Measurements from ENCODE around the gene STXBP4.

GRCh38 chr17:55040611-55041010 is 72.0 kb downstream of the STXBP4 start:
- TF ChIP-seq, protein P1, sequence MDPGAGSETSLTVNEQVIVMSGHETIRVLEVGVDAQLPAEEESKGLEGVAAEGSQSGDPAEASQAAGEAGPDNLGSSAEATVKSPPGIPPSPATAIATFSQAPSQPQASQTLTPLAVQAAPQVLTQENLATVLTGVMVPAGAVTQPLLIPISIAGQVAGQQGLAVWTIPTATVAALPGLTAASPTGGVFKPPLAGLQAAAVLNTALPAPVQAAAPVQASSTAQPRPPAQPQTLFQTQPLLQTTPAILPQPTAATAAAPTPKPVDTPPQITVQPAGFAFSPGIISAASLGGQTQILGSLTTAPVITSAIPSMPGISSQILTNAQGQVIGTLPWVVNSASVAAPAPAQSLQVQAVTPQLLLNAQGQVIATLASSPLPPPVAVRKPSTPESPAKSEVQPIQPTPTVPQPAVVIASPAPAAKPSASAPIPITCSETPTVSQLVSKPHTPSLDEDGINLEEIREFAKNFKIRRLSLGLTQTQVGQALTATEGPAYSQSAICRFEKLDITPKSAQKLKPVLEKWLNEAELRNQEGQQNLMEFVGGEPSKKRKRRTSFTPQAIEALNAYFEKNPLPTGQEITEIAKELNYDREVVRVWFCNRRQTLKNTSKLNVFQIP (CRISPR knock-in tag; IDR thresholded peaks at IDR 0.05; ENCODE audit: borderline replicate concordance, low read depth) = no peak
- TF ChIP-seq SNAI2 (CRISPR knock-in tag; IDR thresholded peaks at IDR 0.05) (no peak), ZFP3 (CRISPR knock-in tag; IDR thresholded peaks at IDR 0.05) (no peak), TOX (CRISPR knock-in tag; IDR thresholded peaks at IDR 0.05; ENCODE audit: borderline replicate concordance) (no peak)
- TF ChIP-seq, protein P2, sequence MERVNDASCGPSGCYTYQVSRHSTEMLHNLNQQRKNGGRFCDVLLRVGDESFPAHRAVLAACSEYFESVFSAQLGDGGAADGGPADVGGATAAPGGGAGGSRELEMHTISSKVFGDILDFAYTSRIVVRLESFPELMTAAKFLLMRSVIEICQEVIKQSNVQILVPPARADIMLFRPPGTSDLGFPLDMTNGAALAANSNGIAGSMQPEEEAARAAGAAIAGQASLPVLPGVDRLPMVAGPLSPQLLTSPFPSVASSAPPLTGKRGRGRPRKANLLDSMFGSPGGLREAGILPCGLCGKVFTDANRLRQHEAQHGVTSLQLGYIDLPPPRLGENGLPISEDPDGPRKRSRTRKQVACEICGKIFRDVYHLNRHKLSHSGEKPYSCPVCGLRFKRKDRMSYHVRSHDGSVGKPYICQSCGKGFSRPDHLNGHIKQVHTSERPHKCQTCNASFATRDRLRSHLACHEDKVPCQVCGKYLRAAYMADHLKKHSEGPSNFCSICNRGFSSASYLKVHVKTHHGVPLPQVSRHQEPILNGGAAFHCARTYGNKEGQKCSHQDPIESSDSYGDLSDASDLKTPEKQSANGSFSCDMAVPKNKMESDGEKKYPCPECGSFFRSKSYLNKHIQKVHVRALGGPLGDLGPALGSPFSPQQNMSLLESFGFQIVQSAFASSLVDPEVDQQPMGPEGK (CRISPR knock-in tag; IDR thresholded peaks at IDR 0.05; ENCODE audit: borderline replicate concordance) = no peak
